Ovary (tissue), 9 donors: Measurements from ENCODE around the gene RNF224. TPM values are rescaled to one million over a fixed set of nuclear protein-coding genes. Genes with fewer than 3 reads are reported as not detected.

Source experiments
- DNase-seq, 5 donors: peaks; one replicate each; pipeline ENCODE4 v3.0.0-alpha.2; 2019 to 2020
- H3K27ac ChIP-seq, 2 donors: fragments of 200-600 bp; one replicate each; pipeline versions ENCODE4 v1.5.1 to v1.8.0; 2019 to 2022
- H3K27me3 ChIP-seq: fragments of 200-600 bp; one replicate; pipeline ENCODE4 v1.8.0; 2022
- H3K36me3 ChIP-seq: fragments of 200-600 bp; sonication (generic); one replicate; pipeline ENCODE4 v1.5.1; 2019
- H3K4me1 ChIP-seq: one replicate; pipeline ENCODE4 v1.8.1; 2013; ENCODE audit warnings: mild to moderate bottlenecking, moderate library complexity; ENCODE audit not compliant: insufficient read depth
- H3K4me3 ChIP-seq: fragments of 200-600 bp; sonication (generic); one replicate; pipeline ENCODE4 v1.5.1; 2017
- H3K9me3 ChIP-seq, 2 donors: fragments of 200-600 bp in 1 of 2; sonication (generic) in 1 of 2; one replicate each; pipeline versions ENCODE4 v1.5.1 to v1.8.1; 2013 to 2019; ENCODE audit warnings: mild to moderate bottlenecking in 1 of 2, moderate library complexity in 1 of 2
- CTCF ChIP-seq, 3 donors: fragments of 450-650 bp in 2 of 3; fragments of 200-600 bp in 1 of 3; IDR thresholded peaks; one replicate each; pipeline versions ENCODE4 v1.5.1 to v1.8.0; 2016 to 2022; ENCODE audit warnings: antibody characterized with exemption in 3 of 3, mild to moderate bottlenecking in 1 of 3
- EP300 ChIP-seq: sonication (generic); formaldehyde crosslinking; IDR thresholded peaks from one replicate; pipeline ENCODE4 v1.6.1; 2017; ENCODE audit warnings: antibody characterized with exemption
- POLR2A ChIP-seq: fragments of 450-650 bp; IDR thresholded peaks from one replicate; pipeline ENCODE4 v1.6.1; 2017; ENCODE audit warnings: antibody characterized with exemption, mild to moderate bottlenecking, moderate library complexity
- WGBS, 3 donors: extraction: QIAGEN DNeasy Blood & Tissue Kit in 1 of 3; methylation state at CpG; one replicate each; pipeline versions ENCODE4 v1.1.5 to v1.1.7; 2013 to 2017; 5-methylcytosine and 5-hydroxymethylcytosine counted together
- intact Hi-C, 4 donors: fragments of 100-400 bp; cut with DNase I; formaldehyde crosslinking; loops; one replicate each; pipeline versions ENCODE4 v1.11.0 to v1.15.1; 2022 to 2023
- polyA plus RNA-seq, 2 donors: library from polyadenylated mRNA; stranded (reverse); fragments of 200-250 nt in 1 of 2; fragments of 350-450 nt in 1 of 2; fragmentation: Illumina TruSeq in 1 of 2; extraction: RNeasy Lipid Tissue Mini Kit (QIAGEN cat#74804) in 1 of 2; gene quantifications; one replicate each; pipeline ENCODE4 v1.2.3, GENCODE V29; 2013 to 2014
- total RNA-seq, 7 donors: library from RNA; depleted of rRNA in 2 of 7; stranded (reverse); fragments of >200 nt in 2 of 7; fragmentation: NEBNext Ultra II Directional in 3 of 7; extraction: Animal tissue kit (Norgen Biotek cat#: 25700) in 3 of 7; gene quantifications; one replicate each; pipeline versions ENCODE4 v1.1.0 to v1.2.4, GENCODE V29; 2016 to 2023
- donor health status: DM: no; HTN: no; CAD: no; lungs with moderate emphysema.
- donor health status: DM: no; HTN: no; CAD: no.
- donor health status: Bipolar disorder and iron deficiency.
- donor health status: DM: yes; HTN: yes; CAD: no.
- donor health status: DM: no; HTN: no; CAD: no.
- donor health status: DM: yes; HTN: yes; CAD: no.

The RNF224 gene
- total and polyA plus RNA-seq, 9 donors = 0.92 TPM; not detected in 8

- DNase-seq = no peak
- Histone ChIP-seq H3K27ac (no peak overlapping the region), H3K27me3 (peaks cover 12% of the 10 kb centered on the region), H3K9me3 (no peaks in the 10 kb centered on the region), H3K4me1 (peaks cover under 1% of the 10 kb centered on the region), H3K4me3 (no peak overlapping the region), H3K36me3 (no peaks in the 10 kb centered on the region)
- intact Hi-C loops = loop anchor here in 3 of 4 donors (5.0 to 10.0 kb wide), 3 partner anchors 101 to 443 kb away; no protein-coding TSS in a partner anchor
- WGBS, 3 donors = 8 to 27% (median 13%) methylated on average over 15 to 18 of the region's 18 CpGs
- TF ChIP-seq CTCF (IDR thresholded peaks at IDR 0.05) (no peak), POLR2A (no peak), EP300 (no peak)
Measured at GRCh38 chr9:137227853-137228505, 677 bp downstream of the RNF224 start.

DNA sequence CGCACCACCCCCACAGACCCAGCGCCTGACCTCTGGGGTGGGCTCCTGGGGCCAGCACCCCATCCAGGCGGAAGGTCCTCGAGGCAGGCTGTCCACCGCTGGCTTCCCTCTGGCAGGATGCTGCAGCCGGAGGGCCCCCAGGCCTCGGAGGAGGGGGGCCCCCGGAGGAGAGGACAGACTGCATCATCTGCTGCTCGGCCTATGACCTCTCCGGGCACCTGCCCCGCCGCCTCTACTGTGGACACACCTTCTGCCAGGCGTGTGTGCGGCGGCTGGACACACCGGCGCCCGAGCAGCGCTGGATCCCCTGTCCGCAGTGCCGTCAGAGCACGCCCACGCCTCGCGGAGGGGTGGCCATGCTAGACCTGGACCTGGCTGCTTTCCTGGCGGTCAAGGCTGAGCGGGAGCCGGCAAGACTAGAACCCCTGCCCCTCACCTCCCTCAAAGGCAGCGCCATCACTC, 1.2 kb downstream of the RNF224 start:
- TF ChIP-seq EP300 (no peak), POLR2A (no peak), CTCF (IDR thresholded peaks at IDR 0.05) (no peak)
- no peak overlapping the region for H3K4me3 ChIP-seq
- intact Hi-C loops = loop anchor here in 3 of 4 donors (5.0 to 10.0 kb wide), 3 partner anchors 101 to 444 kb away; no protein-coding TSS in a partner anchor
- peaks cover 12% of the 10 kb centered on the region for H3K27me3 ChIP-seq
- DNase-seq = no peak
- H3K4me1 ChIP-seq = no peaks in the 10 kb centered on the region
- no peaks in the 10 kb centered on the region for H3K9me3 ChIP-seq
- no peaks in the 10 kb centered on the region for H3K36me3 ChIP-seq
- H3K27ac ChIP-seq = no peak overlapping the region
- 11 to 32% (median 16%) methylated on average over 28 to 29 of the region's 29 CpGs for WGBS, 3 donors

DNA sequence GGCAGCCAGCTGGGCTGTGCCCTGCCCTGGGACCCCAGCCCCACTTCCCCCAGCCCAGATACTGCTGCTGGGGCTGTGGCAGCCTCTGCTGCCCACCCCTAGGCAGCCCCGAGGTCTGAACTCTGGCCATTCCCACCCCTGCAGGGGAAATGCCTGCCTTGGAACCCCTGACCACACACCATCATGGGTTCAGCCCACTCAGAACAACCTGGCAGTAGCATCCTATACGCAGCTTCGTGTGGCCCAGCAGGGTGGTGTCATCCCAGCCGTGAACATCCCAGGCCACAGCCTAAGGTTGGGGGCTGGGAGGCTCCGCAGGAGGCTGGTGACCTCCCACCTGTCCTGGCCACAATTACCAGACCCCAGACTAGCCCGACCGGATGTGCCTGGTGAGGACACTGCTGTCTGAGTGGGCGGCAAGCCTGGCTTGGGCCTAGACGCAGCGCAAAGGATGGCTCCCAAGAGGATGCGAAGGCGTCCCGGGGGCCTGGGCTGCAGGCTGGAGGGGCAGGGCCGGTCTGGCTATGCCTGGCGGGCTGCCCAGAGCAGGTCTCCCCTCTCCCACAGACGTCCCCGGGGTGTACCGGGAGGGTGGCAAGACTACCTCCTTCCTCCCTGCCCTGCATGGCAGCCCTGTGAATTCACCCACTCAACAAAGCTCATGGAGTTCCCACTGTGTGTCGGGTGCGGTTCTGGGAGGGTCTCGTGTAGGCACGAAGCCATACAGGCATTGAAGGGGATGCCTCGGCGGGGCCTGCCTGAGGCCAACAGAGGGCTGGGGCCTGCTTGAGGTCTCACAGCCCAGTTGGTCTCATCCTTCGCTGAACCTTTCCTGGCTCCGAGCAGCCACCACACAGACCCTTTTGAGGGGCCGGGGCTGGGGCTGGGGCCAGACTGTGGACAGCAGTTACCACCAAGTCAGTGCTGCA, 1.9 kb downstream of the RNF224 start:
- DNase-seq = no peak
- Histone ChIP-seq H3K4me1 (no peaks in the 10 kb centered on the region), H3K27ac (no peak overlapping the region), H3K36me3 (no peaks in the 10 kb centered on the region), H3K9me3 (no peaks in the 10 kb centered on the region), H3K27me3 (peaks cover 12% of the 10 kb centered on the region), H3K4me3 (no peak overlapping the region)
- 33 to 39% (median 35%) methylated on average over 27 of the region's 27 CpGs for WGBS, 3 donors
- TF ChIP-seq POLR2A (no peak), CTCF (IDR thresholded peaks at IDR 0.05) (no peak), EP300 (no peak)
- intact Hi-C loops = loop anchor here in 3 of 4 donors (5.0 to 10.0 kb wide), 3 partner anchors 102 to 444 kb away; no protein-coding TSS in a partner anchor

DNA sequence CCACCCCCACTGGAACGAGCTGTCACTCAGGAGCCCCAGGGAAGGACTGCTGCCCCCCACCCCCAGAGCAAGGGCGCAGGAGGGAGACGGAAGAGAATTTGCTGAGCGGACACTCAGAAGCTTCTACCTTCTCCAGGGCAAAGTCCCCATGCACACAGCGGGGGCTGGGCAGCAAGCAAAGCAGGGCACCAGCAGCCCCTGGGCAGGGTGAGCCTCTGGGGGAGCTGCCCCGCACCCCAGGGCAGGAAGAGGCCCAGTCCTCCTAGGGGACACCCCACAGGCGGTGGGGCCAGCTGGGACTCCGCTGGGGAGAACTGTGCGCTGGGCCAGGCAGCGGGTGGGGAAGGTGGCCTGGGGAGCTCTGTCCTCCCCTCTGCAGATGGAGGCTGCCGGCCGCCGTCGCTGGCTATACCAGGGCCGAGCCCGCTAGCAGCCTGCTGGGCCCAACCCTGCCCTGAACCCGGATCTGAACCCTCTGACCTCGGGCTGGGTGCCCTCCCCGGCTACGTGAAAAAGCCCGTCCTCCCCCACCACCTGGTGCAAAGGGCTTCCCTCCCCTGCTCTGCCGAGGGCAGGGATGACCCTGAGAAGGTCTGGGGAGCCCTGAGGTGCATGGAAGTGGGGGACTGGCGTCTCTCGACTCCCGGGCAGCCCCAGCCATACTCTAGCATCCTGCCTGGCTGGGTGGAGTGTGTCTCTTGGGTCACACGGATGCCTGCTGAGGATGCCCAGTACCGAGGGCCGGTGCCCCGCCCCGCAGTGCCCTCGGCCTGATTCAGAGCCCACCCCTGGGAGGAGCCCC, 2.8 kb downstream of the RNF224 start:
- Histone ChIP-seq H3K9me3 (no peaks in the 10 kb centered on the region), H3K27ac (no peak overlapping the region), H3K4me1 (no peaks in the 10 kb centered on the region), H3K27me3 (peaks cover 12% of the 10 kb centered on the region), H3K36me3 (no peaks in the 10 kb centered on the region), H3K4me3 (no peak overlapping the region)
- intact Hi-C loops = loop anchor here (5.0 to 10.0 kb wide), 4 partner anchors 103 to 445 kb away; partner anchors contain the start of gene DPP7 (in 1 of the 4)
- no peak for DNase-seq
- 40 to 48% (median 44%) methylated on average over 16 to 31 of the region's 31 CpGs for WGBS, 3 donors
- TF ChIP-seq CTCF (IDR thresholded peaks at IDR 0.05) (no peak), POLR2A (no peak), EP300 (no peak)
